Activated CD8-positive, alpha-beta memory T cell treated with anti-CD3 and anti-CD28 coated beads, Interleukin-2, amount 50 U/mL, for 1 hour (primary cell): ENCODE measurements around the gene CGNL1.

Source experiments
- DNase-seq: peaks from one replicate; pipeline ENCODE4 v3.0.0-alpha.2; 2020; ENCODE audit errors: extremely low read depth

CGNL1 gene

DNA sequence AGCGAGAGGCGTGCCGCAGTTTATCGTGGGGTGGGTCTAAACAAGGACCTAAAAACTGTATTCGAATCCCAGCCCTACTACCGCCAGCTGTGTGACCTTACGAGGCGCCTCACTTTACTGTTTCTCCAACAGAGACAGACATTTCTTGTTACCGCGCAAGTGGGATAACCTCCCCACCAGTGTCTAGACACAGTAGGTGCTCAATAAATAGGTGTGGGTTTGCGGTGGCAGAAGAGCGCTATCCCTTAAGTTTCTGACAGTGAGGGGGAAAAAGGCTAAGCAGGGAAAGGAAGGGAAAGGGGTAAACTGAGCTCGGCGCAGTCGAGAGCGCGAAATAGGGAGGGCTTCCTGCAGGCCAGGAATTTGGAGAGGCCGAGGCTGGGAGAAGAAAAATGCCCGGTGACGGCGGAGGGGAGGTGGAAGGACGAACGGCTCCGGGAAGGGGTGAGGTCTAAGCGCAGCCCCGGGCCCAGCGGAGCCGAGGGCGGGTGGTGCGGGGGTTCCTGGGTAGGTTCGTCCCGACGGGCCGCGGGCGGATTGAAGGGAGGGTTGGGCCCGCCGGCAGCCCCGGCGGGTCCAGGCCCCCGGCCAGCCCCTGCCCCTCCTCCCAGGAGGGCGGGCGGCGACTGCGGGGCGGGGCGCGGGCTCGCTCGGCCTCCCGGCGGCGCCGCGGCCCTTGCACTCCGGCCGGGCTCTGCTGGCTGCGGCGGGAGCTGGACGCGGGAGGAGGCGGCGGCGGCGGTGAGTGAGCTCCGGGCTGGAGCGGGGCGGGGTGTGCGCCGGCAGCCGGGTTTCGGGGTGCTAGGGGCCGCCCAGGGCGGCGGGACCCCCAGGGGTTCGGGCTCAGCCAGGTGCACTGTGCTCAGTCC is at the start of gene CGNL1:
CGNL1 (plus strand) TSS at position 679 of the 869 bp plus-strand sequence. CDS start 61,495 bp downstream, outside the sequence.
- DNase-seq = no peak

DNA sequence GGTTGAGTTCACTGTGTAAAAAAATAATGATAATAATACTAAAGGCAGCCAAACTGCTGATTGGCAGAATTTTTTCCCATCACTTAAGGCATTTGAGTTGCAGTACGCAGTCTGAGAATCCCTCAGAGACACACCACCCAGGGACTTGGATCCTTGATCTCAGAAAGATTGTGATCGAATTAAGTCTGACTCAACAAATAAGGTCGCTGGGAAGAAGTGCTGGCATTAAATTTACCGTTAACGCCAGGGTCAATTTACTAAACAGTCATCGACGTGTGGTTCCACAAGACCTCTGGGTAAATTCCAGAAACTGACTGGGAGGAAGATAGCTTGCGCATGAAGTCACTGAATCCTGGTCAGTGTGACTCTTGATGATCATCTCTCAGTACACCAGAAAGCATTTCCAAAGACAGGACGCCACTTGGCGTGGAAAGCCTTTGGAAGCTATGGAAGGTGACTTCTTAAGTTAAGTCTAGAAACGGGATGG is 48.3 kb upstream of the CGNL1 start:
- DNase-seq = no peak

GRCh38 chr15:57328479-57328878 is 47.8 kb upstream of the CGNL1 start:
- no peak for DNase-seq

DNA sequence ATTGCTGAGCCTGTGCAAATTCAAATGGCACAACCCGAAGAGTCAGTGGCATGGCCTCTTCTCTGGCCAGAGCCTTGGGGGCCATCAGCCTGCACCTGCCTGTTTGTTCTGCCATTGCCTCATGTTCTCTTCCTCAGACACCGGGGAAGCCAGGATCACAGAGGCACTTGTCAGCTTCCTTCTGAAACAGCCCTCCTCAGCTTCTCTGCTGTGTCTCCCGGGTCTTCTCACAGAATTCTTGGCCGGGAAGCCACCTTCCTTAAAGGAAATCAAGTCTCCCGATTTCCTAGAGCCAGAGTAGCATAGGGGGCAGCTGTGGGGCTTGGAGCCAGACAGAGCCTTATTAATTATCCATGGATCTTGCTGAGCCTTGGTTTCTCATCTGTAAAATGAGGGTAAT is 47.4 kb upstream of the CGNL1 start:
- no peak for DNase-seq

DNA sequence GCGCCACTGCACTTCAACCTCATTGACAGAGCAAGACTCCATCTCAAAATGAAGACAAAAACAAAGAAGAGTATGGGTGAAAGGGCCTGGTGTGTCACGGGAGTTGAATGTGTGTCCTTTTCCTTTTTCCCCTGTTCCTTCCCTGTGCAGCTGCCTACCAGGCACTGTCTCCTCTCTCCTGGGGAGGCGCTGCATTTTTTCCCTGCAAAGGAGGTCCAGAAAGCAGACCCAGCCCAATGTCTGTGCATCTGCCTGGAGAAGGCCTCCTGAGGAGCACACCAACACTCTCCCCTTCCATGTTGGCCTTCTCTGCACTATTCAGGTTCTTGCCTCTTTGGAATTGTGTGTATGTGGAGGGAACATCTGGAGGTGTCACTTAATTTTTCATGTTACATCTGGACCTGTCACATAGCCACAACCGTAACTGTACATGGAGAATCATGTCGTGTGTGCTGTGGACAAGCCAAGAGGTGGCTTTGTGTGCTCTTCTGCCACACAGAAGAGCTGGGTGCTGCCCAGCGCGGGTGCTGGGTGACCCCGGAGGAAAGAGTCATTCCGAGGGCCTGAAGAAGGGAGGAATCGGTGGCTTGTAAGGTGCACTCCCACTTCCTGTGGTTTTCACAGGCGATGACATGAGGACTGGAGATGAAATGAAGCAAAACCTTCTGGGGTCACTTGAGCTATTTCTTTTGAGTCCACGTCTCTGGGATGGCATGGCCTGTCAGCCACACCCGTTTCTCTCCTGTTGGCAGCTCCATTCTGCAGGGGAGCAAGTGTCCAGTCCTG is 46.5 kb upstream of the CGNL1 start:
- DNase-seq = no peak

- DNase-seq = no peak
Observed at GRCh38 chr15:57330619-57331340, 45.5 kb upstream of the CGNL1 start.

- no peak for DNase-seq
Observed at GRCh38 chr15:57332326-57332725, 44.0 kb upstream of the CGNL1 start.

DNA sequence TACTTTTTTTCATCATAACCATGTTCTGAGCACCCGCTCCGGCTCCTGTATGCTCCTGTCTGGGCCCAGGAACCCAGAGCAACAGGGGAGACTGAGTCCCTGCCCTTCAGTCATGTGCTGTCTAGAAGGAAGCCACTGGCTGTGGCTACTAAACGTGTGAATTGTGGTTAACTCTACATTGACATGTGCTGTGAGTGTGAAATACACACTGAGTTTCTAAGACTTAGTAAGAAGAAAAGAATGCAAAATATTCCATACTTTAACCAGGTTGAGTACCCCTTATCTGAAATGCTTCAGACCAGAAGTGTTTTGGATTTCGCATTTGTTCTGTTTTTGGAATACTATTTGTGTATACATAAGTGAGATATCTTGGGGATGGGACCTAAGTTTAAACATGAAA is 42.8 kb upstream of the CGNL1 start:
- DNase-seq = no peak

GRCh38 chr15:57334257-57334656 is 42.0 kb upstream of the CGNL1 start:
- no peak for DNase-seq

DNA sequence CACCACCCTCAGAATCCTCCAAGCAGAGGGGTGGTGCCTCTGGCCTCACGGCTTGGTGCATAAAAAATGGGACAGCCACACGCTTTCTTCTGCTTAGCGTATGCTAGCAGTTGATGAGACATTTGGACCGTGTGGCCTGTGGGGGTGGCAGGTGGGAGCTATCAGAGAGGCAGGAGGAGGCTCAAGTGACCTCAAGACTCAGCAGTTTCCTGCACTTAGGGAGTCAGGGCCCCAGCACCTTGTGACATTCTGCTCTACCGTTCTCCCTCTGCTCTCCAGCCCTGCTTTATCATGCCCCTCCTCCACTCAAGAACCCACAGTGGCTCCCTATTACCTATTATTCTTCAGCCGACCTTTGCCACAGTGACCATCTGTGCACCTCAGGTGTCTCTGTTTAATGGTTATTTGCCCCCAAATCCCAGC is 41.0 kb upstream of the CGNL1 start:
- no peak for DNase-seq

DNA sequence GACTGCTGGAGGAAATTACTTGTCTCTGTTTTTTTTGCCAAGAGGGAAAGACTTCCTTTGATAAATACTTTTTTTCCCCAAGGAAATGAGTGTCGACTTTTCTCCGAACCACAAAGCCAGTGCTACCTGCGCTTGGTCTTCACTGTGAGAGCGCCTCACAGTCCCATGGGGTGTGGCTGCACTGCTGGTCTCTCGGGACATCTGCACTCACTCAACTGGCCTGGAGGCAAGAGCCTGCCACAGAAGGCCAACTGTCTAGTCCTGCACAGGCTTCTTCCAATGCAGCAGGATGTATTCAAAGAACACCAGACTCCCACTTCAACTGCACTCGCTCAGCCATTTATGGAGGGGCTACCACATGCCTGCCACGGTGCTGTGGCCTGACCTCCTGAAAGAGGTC is 40.6 kb upstream of the CGNL1 start:
- DNase-seq = no peak

- no peak for DNase-seq
Observed at GRCh38 chr15:57337868-57338411, 38.4 kb upstream of the CGNL1 start.

GRCh38 chr15:57339321-57339720 is 37.0 kb upstream of the CGNL1 start:
- DNase-seq = no peak

DNA sequence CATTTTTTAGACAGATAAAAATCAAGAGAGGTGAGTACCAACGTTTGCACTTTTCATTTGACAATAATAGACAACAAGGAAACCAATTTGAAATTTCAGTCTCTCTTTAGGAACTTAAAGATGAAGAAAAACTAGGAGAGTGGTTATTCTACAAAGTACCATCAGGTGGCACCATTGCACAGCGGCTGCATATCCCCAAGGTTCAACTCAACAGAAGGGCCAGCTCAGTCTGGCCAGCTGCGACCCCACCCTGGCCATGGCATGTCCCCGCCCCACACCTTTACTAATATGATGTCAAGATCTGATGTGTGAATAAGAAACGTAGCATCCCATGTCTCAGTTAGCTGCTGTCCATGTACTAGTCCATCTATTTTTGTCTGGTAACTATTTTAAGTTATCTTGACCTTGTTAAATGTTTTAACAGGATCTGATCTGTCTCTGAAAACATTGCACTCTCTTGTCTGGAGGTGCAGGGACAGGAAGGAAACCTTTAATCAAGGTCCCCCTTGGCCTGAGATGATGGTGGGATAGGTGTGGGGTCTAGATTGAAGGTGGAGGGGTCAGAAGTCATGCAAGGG is 35.5 kb upstream of the CGNL1 start:
- DNase-seq = no peak

DNA sequence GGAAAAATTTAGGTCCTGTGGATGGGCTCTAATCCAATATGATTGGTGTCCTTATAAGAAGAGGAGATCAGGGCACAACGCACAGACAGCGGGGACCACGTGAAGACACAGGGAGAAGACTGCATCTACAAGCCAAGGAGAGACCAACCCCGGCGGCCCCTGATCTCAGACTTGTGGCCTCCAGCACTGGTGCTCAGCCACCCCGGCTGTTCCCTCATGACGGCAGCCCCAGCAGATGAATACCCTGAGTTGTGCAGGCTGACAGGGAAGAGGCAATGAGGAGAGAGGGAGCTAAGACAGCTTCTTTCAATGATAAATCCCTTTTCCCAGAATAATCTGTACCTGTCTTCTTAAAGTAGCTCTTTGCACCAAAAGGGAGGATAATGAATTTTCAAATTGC is 33.3 kb upstream of the CGNL1 start:
- DNase-seq = no peak

- DNase-seq = no peak
Observed at GRCh38 chr15:57343498-57343897, 32.8 kb upstream of the CGNL1 start.

DNA sequence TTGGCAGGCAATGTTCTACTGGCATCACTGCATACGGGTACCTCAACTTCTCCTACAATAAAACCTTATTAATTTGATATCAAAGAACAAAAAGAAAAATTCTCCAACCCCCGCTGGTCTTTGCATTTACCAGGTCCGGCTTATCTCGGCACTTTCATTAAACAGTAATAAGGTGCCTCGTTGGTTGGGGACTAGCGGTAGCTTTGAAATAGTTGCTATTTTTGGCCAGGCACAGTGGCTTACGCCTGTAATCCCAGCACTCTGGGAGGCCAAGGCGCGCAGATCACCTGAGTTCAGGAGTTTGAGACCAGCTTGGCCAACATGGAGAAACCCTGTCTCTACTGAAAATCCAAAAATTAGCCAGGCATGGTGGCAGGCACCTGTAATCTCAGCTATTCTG is 32.0 kb upstream of the CGNL1 start:
- DNase-seq = no peak

GRCh38 chr15:57345584-57345983 is 30.7 kb upstream of the CGNL1 start:
- DNase-seq = no peak

GRCh38 chr15:57348081-57348480 is 28.2 kb upstream of the CGNL1 start:
- no peak for DNase-seq

DNA sequence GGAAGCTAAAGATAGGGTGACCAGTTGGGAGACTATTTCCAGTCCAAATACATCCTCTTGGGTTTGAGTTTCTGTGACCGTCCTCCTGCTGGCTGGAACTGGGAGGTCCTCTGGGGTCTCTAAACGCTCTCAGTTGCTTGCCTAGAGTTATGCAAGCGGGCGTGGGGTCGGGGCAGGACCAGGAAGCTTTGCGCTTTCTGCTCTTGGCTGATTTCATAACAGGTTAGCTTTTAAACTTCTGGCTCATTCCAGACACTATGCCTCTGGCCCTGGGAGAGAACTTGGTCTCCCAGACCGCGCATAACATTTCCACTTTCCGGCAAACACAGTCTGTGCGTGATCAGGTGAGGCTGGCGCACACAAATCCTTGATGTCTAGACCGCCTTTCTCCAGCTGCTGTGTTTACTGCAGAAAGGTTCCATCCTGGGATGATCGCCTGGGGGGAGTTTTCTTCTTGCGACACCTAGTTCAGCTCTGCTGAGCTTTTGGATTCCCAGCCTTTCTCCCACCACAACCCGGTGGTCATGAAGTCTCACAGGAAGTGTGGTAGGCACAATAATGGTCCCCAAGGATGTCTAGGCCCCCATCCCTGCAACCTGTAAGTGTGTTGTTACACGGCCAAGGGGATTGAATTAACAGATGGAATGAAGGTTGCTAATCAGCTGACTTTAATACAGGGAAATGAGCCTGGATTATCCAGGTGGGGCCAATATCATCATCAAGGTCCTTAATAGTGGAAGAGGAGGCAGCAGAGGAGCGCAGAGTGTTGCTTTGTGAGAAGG is 23.6 kb upstream of the CGNL1 start:
- DNase-seq = no peak

- no peak for DNase-seq
Observed at GRCh38 chr15:57353317-57353804, 22.9 kb upstream of the CGNL1 start.
